DMS114 treated with DMSO at 0.1 percent for 48 hours (cell line): ENCODE measurements around the gene PMPCA.
A peak's percentile ranks its signal among the peaks of the same experiment; 100 is the strongest.
"Not testable (repeated sequence)": the region's sequence is repeated elsewhere in the genome, so short reads cannot be mapped to it uniquely, and the experiment has no call there.

Experiments used
- DNase-seq: peaks from one replicate; lab custom pipeline; 2025; ENCODE audit not compliant: unreplicated experiment; lab: John Stamatoyannopoulos, UW

The PMPCA gene

GRCh38 chr9:136393531-136393930, 16.9 kb upstream of the PMPCA start:
- no peak for DNase-seq

GRCh38 chr9:136394312-136395019, 16.0 kb upstream of the PMPCA start:
- no peak for DNase-seq

GRCh38 chr9:136395020-136395340, 15.5 kb upstream of the PMPCA start:
- DNase-seq = no peak

- DNase-seq = no peak
These were observed 14.9 kb upstream of the PMPCA start for GRCh38 chr9:136395345-136396218.

- DNase-seq = no peak
These were observed 14.3 kb upstream of the PMPCA start for GRCh38 chr9:136396219-136396515.

- no peak for DNase-seq
These were observed 12.8 kb upstream of the PMPCA start for GRCh38 chr9:136397643-136398042.

GRCh38 chr9:136398286-136398685, 12.2 kb upstream of the PMPCA start:
- no peak for DNase-seq

- DNase-seq = no peak
These were observed 11.1 kb upstream of the PMPCA start for GRCh38 chr9:136399176-136400037.

GRCh38 chr9:136400038-136400834, 10.2 kb upstream of the PMPCA start, which contains the start of gene SNAPC4:
SNAPC4 (minus strand) TSS chr9:136400170; CDS start chr9:136398428, 1,742 bp downstream.
- DNase-seq = peak; percentile 63

- no peak for DNase-seq
These were observed 9.1 kb upstream of the PMPCA start for GRCh38 chr9:136401173-136401922.

GRCh38 chr9:136402067-136402466, 8.4 kb upstream of the PMPCA start:
- no peak for DNase-seq

- no peak for DNase-seq
These were observed 6.9 kb upstream of the PMPCA start for GRCh38 chr9:136403538-136403914.

GRCh38 chr9:136403915-136404800, 6.3 kb upstream of the PMPCA start:
- no peak for DNase-seq

GRCh38 chr9:136404801-136405136, 5.7 kb upstream of the PMPCA start:
- DNase-seq = no peak

- DNase-seq = no peak
These were observed 5.0 kb upstream of the PMPCA start for GRCh38 chr9:136405481-136405880.

GRCh38 chr9:136405904-136406303, 4.6 kb upstream of the PMPCA start:
- not testable (repeated sequence) for DNase-seq

- DNase-seq = not testable (repeated sequence)
These were observed 3.4 kb upstream of the PMPCA start for GRCh38 chr9:136407061-136407460.

- DNase-seq = no peak
These were observed 2.5 kb upstream of the PMPCA start for GRCh38 chr9:136407911-136408310.
